Peyer's patch (tissue), 4 donors: ENCODE data around the gene MAP2K2.

Experiments
- CTCF ChIP-seq, 6 experiments: fragments of 450-650 bp in 4 of 6; fragments of 200-600 bp in 2 of 6; sonication (generic) in 1 of 6; IDR thresholded peaks; one replicate each; pipeline ENCODE4 v1.5.1; 2017 to 2019; ENCODE audit warnings: antibody characterized with exemption in 6 of 6, mild to moderate bottlenecking in 3 of 6, moderate library complexity in 1 of 6
- POLR2A ChIP-seq, 2 donors: fragments of 450-650 bp; IDR thresholded peaks; one replicate each; pipeline ENCODE4 v1.5.1; 2017; ENCODE audit warnings: antibody characterized with exemption in 2 of 2, mild to moderate bottlenecking in 2 of 2, moderate library complexity in 2 of 2

- TF ChIP-seq CTCF (IDR thresholded peaks at IDR 0.05), result peak; percentile 64 to 91 (median 86)
- TF ChIP-seq POLR2A (IDR thresholded peaks at IDR 0.05), result no peak
Measured at GRCh38 chr19:4139614-4140236, 15.8 kb upstream of the MAP2K2 start.
